GM12872 (cell line): ENCODE measurements around the gene ZNF79.

ENCODE experiments used
- TF ChIP-seq, protein P1 (sequence below): IDR thresholded peaks from 3 replicates; pipeline ENCODE4 v1.5.1; 2011; ENCODE audit warnings: low read depth, mild to moderate bottlenecking, low read length, moderate library complexity; ENCODE audit not compliant: insufficient read depth

The ZNF79 gene

DNA sequence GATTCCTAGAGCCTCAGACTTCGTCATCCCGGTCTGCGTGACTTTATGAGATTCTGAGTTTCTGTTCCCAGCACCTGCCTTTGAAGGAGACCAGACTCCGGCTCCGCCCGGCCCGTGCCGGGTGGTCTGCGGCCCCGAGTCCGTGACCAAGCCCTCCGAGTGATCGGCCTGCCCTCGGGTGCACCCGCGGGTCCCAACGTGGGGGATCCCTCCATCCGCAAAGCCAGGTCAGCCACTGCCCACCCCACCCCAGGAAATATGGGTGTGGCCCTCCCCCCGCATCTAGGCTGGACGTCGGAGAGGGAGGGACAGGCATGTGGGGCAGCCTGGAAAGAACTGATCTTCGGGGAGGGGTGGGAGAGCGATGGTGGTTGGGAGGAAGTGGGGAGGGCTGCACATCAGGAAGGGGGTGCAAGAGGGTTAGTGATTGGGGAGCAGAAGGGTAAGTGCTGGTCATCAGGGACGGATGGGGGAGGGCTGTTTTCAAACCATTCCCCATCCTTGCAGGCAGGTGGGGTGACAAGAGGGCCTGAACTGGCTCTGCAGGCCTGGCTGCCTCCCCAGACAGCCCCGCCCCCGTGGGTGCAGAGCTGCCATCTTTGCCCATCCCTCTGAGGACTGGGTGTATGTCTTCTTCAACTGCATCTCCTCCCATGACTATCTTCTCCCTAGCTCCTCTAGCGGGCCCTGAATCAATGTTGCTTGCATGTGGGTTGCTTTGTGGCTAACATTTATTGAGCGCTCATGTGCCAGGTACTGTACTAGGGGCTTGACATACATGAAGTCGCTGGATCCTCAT, 27.9 kb downstream of the ZNF79 start:
- TF ChIP-seq, protein P1, sequence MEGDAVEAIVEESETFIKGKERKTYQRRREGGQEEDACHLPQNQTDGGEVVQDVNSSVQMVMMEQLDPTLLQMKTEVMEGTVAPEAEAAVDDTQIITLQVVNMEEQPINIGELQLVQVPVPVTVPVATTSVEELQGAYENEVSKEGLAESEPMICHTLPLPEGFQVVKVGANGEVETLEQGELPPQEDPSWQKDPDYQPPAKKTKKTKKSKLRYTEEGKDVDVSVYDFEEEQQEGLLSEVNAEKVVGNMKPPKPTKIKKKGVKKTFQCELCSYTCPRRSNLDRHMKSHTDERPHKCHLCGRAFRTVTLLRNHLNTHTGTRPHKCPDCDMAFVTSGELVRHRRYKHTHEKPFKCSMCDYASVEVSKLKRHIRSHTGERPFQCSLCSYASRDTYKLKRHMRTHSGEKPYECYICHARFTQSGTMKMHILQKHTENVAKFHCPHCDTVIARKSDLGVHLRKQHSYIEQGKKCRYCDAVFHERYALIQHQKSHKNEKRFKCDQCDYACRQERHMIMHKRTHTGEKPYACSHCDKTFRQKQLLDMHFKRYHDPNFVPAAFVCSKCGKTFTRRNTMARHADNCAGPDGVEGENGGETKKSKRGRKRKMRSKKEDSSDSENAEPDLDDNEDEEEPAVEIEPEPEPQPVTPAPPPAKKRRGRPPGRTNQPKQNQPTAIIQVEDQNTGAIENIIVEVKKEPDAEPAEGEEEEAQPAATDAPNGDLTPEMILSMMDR = no peak; the same call in 2 of the 3 replicates

DNA sequence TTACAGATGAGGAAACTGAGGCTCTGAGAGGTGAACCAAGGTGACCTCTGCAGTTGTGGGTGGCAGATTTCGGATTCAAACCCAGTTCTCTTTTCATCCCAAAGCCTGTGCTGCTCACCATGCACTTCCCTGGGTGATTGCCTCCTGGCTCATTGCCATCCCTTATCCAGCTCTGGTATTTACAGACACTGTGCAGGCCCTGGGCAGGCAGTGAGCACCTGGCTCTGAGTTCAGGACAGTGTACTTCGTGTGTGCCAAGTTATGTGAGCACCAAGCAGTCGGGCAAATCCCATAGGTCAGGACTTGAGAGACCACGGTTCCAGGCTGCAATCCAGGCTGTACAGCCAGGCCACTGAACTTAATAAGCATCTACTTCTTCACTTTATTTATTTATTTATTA, 28.5 kb downstream of the ZNF79 start:
- TF ChIP-seq, protein P1 = no peak

DNA sequence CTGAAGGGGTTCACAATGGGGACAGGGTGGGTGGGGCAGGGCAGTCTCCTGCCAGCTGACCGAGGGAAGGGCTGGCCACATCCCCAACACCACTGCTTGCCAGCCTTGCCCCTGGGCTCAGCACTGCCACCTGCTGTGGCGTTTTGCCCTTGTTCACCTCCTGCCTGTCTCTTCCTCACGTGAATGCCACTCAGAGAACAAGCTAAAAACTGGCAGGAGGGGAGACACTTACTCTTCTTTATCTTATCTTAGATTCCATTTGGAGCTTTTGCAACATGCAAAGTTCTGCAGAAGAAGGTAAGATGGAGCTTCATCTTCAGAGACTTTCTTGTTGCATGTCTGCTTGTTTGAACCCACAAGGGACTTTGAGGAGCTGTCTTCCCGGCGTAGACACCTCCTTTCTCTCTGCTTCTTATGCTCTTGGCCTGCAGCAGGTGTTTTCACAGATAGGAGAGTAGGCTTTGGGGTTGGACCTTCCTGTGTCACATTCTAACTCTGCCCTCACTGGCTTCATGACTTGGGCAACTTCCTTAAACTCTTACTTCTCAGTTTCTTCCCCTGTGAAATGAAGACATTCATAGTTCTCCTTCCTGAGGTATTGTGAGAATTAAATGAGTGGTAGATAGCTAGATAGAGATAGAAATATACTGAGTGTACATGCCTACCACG, 31.3 kb downstream of the ZNF79 start:
- TF ChIP-seq, protein P1 = peak; percentile 59

DNA sequence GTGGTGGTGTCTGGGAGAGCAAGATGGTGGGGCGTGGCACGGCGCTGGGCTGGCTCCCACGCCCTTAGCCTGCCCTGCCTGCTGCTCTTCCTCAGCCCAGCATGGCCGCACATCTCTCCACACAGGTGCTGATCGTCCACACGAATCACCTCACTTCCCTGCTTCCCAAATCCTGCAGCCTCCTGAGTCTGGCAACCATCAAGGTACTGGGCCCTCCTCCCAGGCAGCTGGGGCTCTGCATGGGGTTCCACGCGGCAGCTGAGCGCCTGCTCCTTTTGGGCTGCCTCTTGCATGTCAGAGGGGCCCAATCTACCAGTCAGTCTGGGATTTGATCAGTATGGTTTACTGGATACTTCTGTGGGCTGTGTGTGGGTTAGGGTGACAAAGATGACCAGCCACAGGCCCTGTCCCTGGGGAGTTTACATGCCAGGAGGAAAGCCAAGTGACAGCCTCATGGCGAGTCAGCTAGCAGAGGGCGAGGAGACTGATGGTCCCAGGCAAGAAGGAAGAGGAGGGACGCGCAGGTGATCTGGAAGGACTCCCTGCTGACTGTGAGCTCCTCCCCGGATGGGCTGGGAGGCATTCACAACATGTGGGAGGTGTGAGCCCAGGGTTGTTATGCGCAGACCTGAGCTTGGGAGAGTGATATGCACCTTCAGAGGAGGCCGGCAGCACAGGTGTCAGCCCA, 33.2 kb downstream of the ZNF79 start:
- TF ChIP-seq, protein P1 = no peak

DNA sequence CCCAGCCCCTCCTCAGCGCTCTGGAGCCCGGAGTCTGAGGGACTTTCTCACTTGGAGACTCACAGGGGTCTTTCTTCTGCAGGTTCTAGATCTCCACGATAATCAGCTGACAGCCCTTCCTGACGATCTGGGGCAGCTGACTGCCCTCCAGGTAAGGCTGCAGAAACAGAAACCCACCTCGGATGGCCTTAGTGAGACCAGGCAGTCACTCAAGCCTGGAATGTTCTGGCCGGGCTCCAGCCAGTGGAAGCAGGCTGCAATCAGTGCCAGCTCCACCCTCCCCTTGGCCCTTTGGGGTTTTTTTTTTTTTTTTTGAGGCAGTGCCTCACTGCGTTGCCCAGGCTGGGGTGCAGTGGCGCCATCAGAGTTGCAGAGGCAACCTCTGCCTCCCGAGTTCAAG, 34.7 kb downstream of the ZNF79 start:
- TF ChIP-seq, protein P1 = no peak

DNA sequence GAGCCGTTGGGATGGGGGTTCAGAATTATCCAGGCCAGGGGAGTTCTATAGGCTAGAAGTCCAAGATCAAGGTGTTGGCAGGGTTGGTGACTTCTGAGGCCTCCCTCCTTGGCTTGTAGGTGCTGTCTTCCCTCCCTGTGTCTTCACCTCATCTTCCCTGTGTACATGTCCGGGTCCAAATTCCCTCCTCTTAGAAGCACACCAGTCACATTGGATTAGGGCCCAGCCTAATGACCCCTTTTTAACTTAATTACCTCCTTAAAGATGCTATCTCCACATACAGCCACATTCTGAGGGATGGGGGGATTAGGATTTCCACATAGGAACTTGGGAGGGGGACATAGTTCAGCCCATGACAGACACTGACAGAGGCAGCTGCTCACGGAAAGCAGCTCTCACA, 39.2 kb downstream of the ZNF79 start:
- TF ChIP-seq, protein P1 = no peak

DNA sequence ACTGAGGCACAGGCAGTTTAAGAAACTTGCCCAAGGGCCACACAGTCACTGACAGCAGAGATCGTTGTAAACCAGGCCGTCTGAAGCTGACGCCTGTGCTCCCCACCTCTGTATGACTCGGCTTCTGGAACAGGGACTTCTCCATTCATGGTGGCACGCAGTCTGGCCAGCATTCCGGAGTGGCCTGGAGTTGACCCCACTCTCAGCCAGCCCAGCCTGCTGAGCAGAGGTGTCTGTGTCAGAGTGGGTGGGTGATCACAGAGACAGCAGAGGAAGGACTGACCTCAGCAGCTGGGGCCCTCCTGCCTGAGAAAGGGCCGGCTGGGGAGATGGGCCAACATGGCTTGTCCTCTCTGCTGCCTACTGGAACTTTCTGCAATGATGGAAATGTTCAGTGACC, 39.7 kb downstream of the ZNF79 start:
- TF ChIP-seq, protein P1 = no peak
